HG02623 (cell line): ENCODE results near the gene GPC2.
"Not testable (repeated sequence)": the region's sequence is repeated elsewhere in the genome, so short reads cannot be mapped to it uniquely, and the experiment has no call there.

Experiments
- ATAC-seq: cut with Tn5 transposase; IDR thresholded peaks from one replicate; pipeline ENCODE4 v1.9.1; 2021; ENCODE audit warnings: moderate library complexity; ENCODE audit not compliant: unreplicated experiment

The GPC2 gene

GRCh38 chr7:100153708-100154535, 23.3 kb downstream of the GPC2 start:
- ATAC-seq = no peak

DNA sequence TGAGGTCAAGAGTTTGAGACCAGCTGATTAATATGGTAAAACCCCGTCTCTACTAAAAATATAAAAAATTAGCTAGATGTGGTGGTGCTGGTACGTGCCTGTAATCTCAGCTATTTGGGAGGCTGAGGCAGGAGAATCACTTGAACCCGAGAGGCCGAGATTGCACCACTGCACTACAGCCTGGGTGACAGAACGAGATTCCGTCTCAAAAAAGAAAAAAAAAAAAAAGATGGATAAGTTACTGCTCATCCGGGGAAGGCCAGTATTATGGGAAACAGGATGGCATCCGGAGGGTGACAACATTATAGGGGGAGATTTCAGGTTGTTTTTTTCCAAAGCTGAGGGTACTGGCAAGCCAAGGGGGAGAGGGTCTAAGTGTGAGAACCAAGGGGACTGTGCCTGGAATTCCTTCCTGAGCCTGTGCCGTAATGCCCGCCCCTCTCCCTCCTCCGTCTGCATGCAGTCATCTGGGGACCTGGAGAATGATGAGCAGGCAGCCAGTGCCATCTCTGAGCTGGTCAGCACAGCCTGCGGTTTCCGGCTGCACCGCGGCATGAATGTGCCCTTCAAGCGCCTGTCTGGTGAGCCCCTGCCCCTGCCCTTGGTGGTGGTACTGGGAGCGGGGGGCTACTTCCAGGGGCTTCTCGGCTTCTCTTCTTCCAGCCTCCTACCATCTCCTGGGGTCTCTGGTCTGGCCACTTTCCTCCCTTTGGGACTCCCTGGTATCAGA, 24.1 kb downstream of the GPC2 start:
- ATAC-seq = no peak

DNA sequence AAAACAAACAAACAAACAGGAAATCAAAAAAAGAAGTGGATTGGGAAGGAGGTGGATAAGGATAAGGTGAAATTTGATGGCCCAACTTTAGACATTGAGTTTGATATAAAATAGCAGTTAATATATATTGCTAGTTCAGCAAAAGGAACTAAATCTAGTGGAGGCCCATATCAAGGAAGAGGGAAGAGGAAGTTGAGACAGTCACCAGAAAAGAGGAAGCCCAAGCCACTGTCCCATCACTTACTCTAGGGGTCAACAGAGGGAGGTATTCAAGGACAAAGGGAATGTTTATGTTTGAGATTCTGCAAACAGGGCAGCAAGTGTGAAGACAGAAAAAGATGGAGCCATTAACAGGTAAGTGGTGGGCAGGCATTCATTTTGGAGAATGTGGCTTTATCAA, 24.8 kb downstream of the GPC2 start:
- no peak for ATAC-seq

GRCh38 chr7:100148559-100149328, 28.4 kb downstream of the GPC2 start, which contains the start of gene LAMTOR4:
TSS of gene LAMTOR4 (plus strand) at chr7:100148918. CDS start at chr7:100148973, 55 bp downstream.
- peak; percentile 97 for ATAC-seq

DNA sequence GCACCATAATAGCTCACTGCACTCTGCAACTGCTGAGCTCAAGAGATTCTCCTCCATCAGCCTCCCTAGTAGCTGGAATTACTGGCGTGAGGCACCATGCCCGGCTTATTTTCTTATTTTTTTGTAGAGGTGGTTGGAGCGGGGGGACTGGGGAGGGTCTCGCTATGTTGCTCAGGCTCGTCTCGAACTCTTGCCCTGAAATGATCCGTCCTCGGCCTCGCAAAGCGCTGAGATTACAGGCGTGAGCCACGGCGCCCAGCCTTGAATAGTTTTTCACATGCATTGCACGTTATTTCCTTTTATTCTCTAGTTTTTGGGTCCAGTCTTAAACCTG, 29.0 kb downstream of the GPC2 start:
- no peak for ATAC-seq

GRCh38 chr7:100147278-100147677, 29.9 kb downstream of the GPC2 start:
- ATAC-seq = no peak

GRCh38 chr7:100146350-100146749, 30.8 kb downstream of the GPC2 start:
- not testable (repeated sequence) for ATAC-seq

GRCh38 chr7:100142461-100142860, 34.7 kb downstream of the GPC2 start:
- ATAC-seq = no peak

DNA sequence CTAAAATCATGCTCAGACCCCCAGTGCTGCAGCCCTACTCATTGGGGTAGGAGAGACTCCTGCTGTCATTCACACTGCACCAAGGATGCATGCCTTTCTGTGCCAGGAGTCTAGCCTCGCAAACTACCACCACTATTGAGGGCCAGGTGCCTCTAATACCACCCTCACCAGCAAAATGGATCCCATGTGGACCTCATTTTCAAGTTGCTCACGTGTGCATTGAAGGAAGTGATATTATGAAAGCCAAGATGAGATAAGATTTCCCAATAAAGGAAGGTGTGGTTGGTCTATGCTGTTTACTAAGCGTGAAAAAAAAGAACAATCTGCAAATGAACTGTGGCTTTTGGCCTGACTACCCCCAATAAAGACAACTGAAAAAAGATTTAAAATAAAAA, 35.6 kb downstream of the GPC2 start:
- no peak for ATAC-seq

DNA sequence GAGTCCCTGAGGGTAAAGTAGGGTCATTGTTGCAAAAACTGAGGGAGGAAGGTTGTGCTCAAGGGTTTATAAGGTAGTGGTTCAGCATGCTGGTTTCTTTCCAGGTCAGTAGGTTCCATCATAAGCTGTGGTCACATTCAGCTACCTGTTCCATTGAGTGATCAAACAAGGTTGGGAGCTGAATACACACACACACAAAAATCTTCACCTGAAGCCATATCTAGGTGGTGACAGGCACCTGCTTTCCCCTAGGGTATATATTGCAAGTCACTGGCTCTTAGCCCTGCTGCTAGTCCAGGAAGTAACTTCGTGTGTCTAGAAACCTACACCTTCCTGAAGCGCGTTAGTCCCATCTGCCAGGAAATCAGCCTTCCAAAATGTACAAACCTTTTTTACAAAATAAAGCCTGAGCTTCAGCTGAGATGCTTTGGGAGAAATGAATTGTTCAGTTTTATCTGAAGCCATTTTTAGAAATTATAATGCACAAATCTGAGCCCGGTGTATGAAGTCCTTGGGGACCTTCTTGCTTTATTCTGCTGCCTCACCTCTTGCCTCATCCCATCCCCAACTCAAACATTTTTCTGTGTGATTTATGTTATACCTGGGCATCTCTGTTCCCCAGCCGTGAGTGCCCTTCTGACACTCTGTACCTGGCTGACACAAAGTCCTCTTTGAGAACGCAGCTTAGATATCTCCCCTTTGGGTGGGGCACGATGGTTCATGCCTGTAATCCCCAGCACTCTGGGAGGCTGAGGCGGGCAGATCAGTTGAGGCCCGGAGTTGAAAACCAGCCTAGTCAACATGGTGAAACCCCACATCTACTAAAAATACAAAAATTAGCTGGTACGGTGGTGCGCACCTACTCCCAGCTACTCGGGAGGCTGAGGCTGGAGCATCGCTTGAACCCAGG, 39.1 kb downstream of the GPC2 start:
- no peak for ATAC-seq

DNA sequence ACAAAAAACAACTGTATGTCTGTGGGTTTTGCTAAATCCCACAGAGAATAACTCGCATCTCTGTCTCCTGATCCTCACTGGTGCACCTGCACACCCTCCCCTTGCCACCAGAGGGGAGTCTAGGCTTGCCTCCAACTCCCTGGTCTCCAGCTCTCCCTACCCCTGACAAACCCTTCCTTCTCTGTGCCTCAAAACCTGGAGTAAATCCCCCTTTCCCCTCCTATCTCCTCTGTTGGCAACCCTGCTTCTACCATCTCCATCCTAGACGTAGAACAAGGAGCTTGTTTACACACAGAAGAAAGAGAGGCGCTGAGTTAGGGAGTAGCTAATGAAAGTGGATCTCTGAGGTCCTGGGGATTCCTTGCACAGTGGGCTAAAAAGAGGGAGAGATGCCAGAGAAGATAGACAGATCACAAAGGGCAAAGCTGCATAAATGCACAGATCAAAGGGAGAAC, 44.5 kb downstream of the GPC2 start:
- ATAC-seq = peak; percentile 73

DNA sequence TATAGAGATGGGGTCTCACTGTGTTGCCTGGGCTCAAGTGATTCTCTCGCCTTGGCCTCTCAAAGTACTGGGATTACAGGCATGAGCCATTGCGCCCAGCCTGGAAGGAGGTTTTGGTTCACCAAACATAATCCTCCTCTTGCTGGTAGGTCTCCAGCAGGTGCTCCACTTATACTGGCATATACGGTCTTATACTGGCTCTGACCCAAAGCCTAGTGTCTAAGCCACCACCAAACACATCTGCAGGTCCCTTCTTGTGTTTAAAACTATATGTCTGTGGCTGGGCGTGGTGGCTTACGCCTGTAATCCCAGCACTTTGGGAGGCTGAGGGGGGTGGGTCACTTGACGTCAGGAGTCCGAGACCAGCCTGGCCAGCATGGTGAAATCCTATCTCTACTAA, 45.1 kb downstream of the GPC2 start:
- no peak for ATAC-seq

DNA sequence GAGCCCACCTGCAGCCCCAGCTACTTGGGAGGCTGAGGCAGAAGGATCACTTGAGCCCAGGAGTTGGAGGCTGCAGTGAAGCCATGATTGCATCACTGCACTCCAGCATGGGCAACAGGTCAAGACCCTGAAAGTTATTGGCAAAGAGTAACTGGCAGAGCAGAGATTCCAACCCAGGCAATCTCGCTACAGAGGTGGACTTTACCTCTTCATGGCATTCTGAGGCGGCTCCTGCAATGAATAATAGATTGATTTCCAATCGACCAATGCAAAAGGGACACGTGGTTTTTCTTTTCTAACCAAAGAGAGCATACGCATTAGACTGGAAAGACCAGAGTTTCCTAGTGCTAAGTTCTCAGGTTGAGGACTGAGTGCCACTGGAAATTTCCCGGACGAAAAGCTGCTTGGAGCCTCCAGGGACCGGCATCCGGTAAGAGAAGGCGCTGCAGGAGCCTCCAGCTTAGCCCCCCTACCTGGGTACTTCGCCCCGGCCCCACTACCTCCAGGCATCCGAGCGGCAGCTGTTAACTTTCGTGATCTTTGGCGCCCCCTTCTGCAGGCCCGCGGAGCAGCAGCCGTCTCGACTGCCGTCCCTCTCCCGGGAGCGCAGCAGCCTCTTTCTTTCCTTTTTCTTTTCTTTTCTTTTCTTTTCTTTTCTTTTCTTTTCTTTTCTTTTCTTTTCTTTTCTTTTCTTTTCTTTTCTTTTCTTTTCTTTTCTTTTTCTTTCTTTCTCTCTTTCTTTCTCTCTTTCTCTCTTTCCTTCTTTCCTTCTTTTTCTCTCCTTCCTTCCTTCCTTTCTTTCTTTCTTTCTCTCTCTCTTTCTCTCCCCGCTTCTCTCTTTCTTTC, 46.4 kb downstream of the GPC2 start:
- ATAC-seq = no peak

- ATAC-seq = not testable (repeated sequence)
Measured at GRCh38 chr7:100130220-100130607, 47.0 kb downstream of the GPC2 start.

DNA sequence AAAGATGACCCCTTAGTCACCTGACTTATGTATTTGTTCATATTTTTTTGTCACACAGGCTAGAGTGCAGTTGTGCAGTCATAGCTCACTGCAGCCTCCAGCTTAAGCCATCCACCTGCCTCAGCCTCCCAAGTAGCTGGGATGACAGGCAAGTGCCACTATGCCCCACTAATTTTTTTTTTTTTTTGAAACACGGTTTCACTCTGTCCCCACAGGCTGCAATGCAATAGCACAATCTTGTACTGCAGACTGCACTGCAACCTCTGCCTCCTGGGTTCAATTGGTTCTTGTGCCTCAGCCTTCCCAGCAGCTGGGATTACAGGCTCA, 48.6 kb downstream of the GPC2 start:
- ATAC-seq = no peak

DNA sequence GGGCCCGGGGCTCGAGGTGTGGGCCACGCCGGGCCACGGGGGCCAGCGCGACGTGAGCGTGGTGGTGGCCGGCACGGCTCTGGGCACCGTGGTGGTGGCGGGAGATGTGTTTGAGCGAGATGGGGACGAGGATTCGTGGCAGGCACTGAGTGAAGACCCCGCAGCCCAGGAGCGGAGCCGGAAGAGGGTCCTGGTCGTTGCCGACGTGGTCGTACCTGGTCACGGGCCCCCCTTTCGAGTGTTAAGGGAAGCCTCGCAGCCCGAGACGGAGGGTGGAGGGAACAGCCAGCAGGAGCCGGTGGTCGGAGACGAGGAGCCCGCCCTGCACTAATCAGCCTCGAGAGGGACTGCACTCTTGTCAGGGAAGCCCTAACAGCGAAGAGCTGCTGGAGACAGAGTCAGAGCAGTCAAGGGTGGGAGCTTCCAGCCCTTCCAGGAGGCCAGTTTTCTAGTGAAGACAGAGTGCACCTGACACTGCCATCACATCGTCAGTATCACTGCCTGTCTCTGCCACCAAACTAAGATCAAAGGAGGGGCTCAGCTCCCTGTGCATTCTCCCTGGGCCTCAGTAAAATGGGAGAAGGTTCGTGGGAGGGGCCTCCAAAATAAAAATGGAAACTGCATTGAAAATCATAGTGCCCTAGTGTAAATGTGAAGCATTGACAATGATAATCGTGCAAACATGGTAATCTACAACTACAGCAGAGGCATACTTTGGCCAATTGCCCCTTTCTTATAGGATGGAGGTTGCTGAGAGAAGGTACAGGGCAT, 49.1 kb downstream of the GPC2 start:
- ATAC-seq = no peak

DNA sequence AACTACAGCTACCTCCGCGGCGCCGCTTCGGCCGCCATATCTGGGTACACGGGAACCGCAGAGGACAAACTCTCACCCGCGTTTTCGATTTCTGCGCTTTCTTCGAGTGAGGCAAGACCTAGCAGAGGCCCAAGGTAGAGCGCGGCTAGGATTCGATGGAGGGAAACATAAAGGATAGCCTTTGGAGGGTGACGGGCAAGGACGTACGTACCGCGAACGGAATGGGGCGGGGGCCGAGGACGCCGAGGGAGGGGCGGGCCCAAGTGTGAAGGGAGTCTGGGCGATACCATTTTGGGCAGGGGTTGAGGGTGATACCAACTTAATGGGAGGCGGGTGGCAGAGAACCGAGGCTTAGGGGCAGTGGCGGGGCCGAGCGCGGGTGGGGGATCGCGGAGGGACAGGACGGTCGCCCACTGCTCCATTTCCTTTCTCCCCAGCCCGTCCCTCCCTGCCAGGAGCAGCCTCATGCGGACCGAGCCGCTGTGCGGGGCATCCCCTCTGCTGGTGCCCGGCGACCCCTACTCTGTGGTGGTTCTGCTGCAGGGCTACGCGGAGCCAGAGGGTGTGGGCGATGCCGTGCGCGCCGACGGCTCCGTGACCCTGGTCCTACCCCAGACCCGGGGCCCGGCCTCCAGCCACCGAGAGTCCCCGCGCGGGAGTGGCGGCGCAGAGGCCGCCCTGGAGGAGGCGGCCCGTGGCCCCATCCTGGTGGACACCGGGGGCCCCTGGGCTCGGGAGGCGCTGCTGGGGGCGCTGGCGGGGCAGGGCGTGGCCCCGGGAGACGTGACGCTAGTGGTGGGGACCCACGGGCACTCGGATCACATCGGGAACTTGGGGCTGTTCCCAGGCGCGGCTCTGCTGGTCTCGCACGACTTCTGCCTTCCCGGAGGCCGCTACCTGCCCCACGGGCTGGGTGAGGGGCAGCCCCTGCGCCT, 50.0 kb downstream of the GPC2 start, which contains the start of gene MBLAC1:
MBLAC1 (plus strand) TSS at position 37 of the 935 bp plus-strand sequence; CDS start at position 466, 429 bp downstream.
- peak; percentile 55 for ATAC-seq
